Measurements from ENCODE around the gene WBP2NL. TPM values are rescaled to one million over a fixed set of nuclear protein-coding genes. Genes with fewer than 3 reads are reported as not detected.

The WBP2NL gene
- polyA plus RNA-seq, 1 donor from 2014 or later = not detected

GRCh38 chr22:42001121-42001520 lies 2.5 kb downstream of the WBP2NL start:
- Histone ChIP-seq H3K36me3 (ENCODE audit: insufficient read depth, low read length) (no peaks in the 10 kb centered on the region), H2AFZ (ENCODE audit: low read depth, low read length) (no peak overlapping the region), H3K79me2 (replicated peaks; ENCODE audit: insufficient read depth, low read length) (no peaks in the 10 kb centered on the region), H3K27ac (ENCODE audit: low read length) (no peak overlapping the region), H3K9me2 (ENCODE audit: insufficient read depth, low read length) (no peaks in the 10 kb centered on the region), H4K20me1 (ENCODE audit: insufficient read depth) (no peaks in the 10 kb centered on the region), H3K27me3 (ENCODE audit: insufficient read depth, low read depth, low read length) (no peaks in the 10 kb centered on the region), H3K4me2 (ENCODE audit: low read length) (no peak overlapping the region), H3F3A (ENCODE audit: insufficient read depth, low read length, poor library complexity, severe bottlenecking) (no peaks in the 10 kb centered on the region), H3K9ac (ENCODE audit: low read length) (no peak overlapping the region), H3K9me3 (ENCODE audit: low read length) (no peaks in the 10 kb centered on the region), H3K4me3 (ENCODE audit: low read length) (no peak overlapping the region)
- no peak for TF ChIP-seq CTCF (IDR thresholded peaks at IDR 0.05; ENCODE audit: poor library complexity, severe bottlenecking)
- no peak for TF ChIP-seq SMC3 (conservative IDR thresholded peaks at IDR 0.05; ENCODE audit: poor library complexity)
- TF ChIP-seq EZH2 (IDR thresholded peaks at IDR 0.05; ENCODE audit: borderline replicate concordance, insufficient read depth, low read length, poor library complexity, severe bottlenecking) = no peak

- no peaks in the 10 kb centered on the region for H3F3A ChIP-seq (ENCODE audit: insufficient read depth, low read length, poor library complexity, severe bottlenecking)
- no peak overlapping the region for H3K4me2 ChIP-seq (ENCODE audit: low read length)
- no peak overlapping the region for H3K9ac ChIP-seq (ENCODE audit: low read length)
- H3K4me3 ChIP-seq (ENCODE audit: low read length) = no peak overlapping the region
- H3K27ac ChIP-seq (ENCODE audit: low read length) = no peak overlapping the region
- H3K9me2 ChIP-seq (ENCODE audit: insufficient read depth, low read length) = no peaks in the 10 kb centered on the region
- H3K79me2 ChIP-seq (replicated peaks; ENCODE audit: insufficient read depth, low read length) = no peaks in the 10 kb centered on the region
- no peak overlapping the region for H2AFZ ChIP-seq (ENCODE audit: low read depth, low read length)
- H3K27me3 ChIP-seq (ENCODE audit: insufficient read depth, low read depth, low read length) = no peaks in the 10 kb centered on the region
- H3K36me3 ChIP-seq (ENCODE audit: insufficient read depth, low read length) = no peaks in the 10 kb centered on the region
- no peaks in the 10 kb centered on the region for H4K20me1 ChIP-seq (ENCODE audit: insufficient read depth)
- no peaks in the 10 kb centered on the region for H3K9me3 ChIP-seq (ENCODE audit: low read length)
- TF ChIP-seq REST (IDR thresholded peaks at IDR 0.05; ENCODE audit: borderline replicate concordance) = no peak
- no peak for TF ChIP-seq EZH2 (IDR thresholded peaks at IDR 0.05; ENCODE audit: borderline replicate concordance, insufficient read depth, low read length, poor library complexity, severe bottlenecking)
- no peak for TF ChIP-seq SMC3 (conservative IDR thresholded peaks at IDR 0.05; ENCODE audit: poor library complexity)
- TF ChIP-seq TAF1 (IDR thresholded peaks at IDR 0.05; ENCODE audit: low read depth) = no peak
- TF ChIP-seq EP300 (conservative IDR thresholded peaks at IDR 0.05; ENCODE audit: poor library complexity, severe bottlenecking) = no peak
- TF ChIP-seq CTCF (IDR thresholded peaks at IDR 0.05; ENCODE audit: poor library complexity, severe bottlenecking) = no peak
- TF ChIP-seq RAD21 (conservative IDR thresholded peaks at IDR 0.05) = no peak
- TF ChIP-seq MXI1 (conservative IDR thresholded peaks at IDR 0.05; ENCODE audit: poor library complexity, severe bottlenecking) = no peak
- no peak for TF ChIP-seq POLR2AphosphoS5 (IDR thresholded peaks at IDR 0.05)
These were observed 3.1 kb downstream of the WBP2NL start for GRCh38 chr22:42001706-42002105.
